GM20431 (cell line): ENCODE measurements around the gene HOXC11.

ENCODE experiments used
- in situ Hi-C: fragments of 300-500 bp; cut with MseI, MboI; formaldehyde crosslinking; loops from one replicate; pipeline ENCODE4 v1.15.0; 2020; ENCODE audit warnings: low sequenced_read_pairs; ENCODE audit not compliant: unreplicated experiment

HOXC11 gene

GRCh38 chr12:54017027-54017788 lies 44.3 kb downstream of the HOXC11 start:
- in situ Hi-C loops, result loop anchor here (25.0 kb wide), 1 partner anchor 345 kb away; the partner anchor contains the start of gene GPR84

GRCh38 chr12:54017878-54018467 lies 45.0 kb downstream of the HOXC11 start:
- in situ Hi-C loops, result loop anchor here (25.0 kb wide), 1 partner anchor 344 kb away; the partner anchor contains the start of gene GPR84

- in situ Hi-C loops, result loop anchor here (25.0 kb wide), 1 partner anchor 344 kb away; the partner anchor contains the start of gene GPR84
These were observed 45.6 kb downstream of the HOXC11 start for GRCh38 chr12:54018468-54018984.

- in situ Hi-C loops, result loop anchor here (25.0 kb wide), 1 partner anchor 343 kb away; the partner anchor contains the start of gene GPR84
These were observed 46.3 kb downstream of the HOXC11 start for GRCh38 chr12:54019091-54019811.

- in situ Hi-C loops, result loop anchor here (25.0 kb wide), 1 partner anchor 342 kb away; the partner anchor contains the start of gene GPR84
These were observed 47.1 kb downstream of the HOXC11 start for GRCh38 chr12:54019924-54020590.

- in situ Hi-C loops, result loop anchor here (25.0 kb wide), 1 partner anchor 342 kb away; the partner anchor contains the start of gene GPR84
These were observed 47.9 kb downstream of the HOXC11 start for GRCh38 chr12:54020591-54021405.

- in situ Hi-C loops, result loop anchor here (25.0 kb wide), 1 partner anchor 341 kb away; the partner anchor contains the start of gene GPR84
These were observed 48.6 kb downstream of the HOXC11 start for GRCh38 chr12:54021432-54022013.

GRCh38 chr12:54022960-54023884 lies 50.3 kb downstream of the HOXC11 start:
- in situ Hi-C loops, result loop anchor here (25.0 kb wide), 1 partner anchor 339 kb away; the partner anchor contains the start of gene GPR84

- in situ Hi-C loops, result loop anchor here (25.0 kb wide), 1 partner anchor 338 kb away; the partner anchor contains the start of gene GPR84
These were observed 51.2 kb downstream of the HOXC11 start for GRCh38 chr12:54024127-54024526.

- in situ Hi-C loops, result loop anchor here (25.0 kb wide), 1 partner anchor 338 kb away; the partner anchor contains the start of gene GPR84
These were observed 51.8 kb downstream of the HOXC11 start for GRCh38 chr12:54024581-54025305.

GRCh38 chr12:54025499-54026405 lies 52.8 kb downstream of the HOXC11 start:
- in situ Hi-C loops, result no loop called here

- in situ Hi-C loops, result no loop called here
These were observed 53.9 kb downstream of the HOXC11 start for GRCh38 chr12:54026640-54027441.
